HCT116 (cell line): ENCODE measurements around the gene CTNNAL1. TPM values are rescaled to one million over a fixed set of nuclear protein-coding genes. Genes with fewer than 3 reads are reported as not detected.

Experiments used
- ATAC-seq: fragments of 200-7000 bp; cut with Tn5 transposase; 2 replicates; pipeline ENCODE4 v1.9.1; 2020; ENCODE audit warnings: mild to moderate bottlenecking, moderate library complexity
- BruUV-seq: library from RNA; stranded (reverse); fragments of 400-500 nt; replicated peaks from 2 replicates; lab custom pipeline; 2021; lab: Mats Ljungman, UMichigan
- CTCF ChIA-PET: fragments of 300-600 bp; sonication (Branson Sonifier 250); formaldehyde crosslinking; loops from one replicate; lab custom pipeline; 2021; ENCODE audit warnings: antibody characterized with exemption; lab: Charles Lee
- POLR2A ChIA-PET: fragments of 300-600, 350-600 bp; sonication (Branson Sonifier 250); formaldehyde crosslinking; loops from one replicate; lab custom pipeline; 2021; ENCODE audit warnings: antibody characterized with exemption; lab: Charles Lee
- RAD21 ChIA-PET, 2 experiments: fragments of 300-600 bp; sonication (Branson Sonifier 250); formaldehyde crosslinking; loops; one replicate each; lab custom pipeline; 2023; ENCODE audit warnings: low total read pairs in 2 of 2; ENCODE audit not compliant: uncharacterized antibody in 2 of 2, unreplicated experiment in 2 of 2, low non-redundant PET in 1 of 2; lab: Charles Lee
- DNase-seq: peaks from one replicate; pipeline ENCODE4 v3.0.0-alpha.2; 2010; ENCODE audit warnings: low read depth, low spot score
- H2AFZ ChIP-seq: fragments of 200-600 bp; shearing (Covaris generic), sonication (generic); 2 replicates; pipeline ENCODE4 v1.6.1; 2017; ENCODE audit warnings: low read depth, mixed run types, mixed read lengths, antibody characterized with exemption, low read length; ENCODE audit not compliant: poor library complexity, severe bottlenecking
- H3K27ac ChIP-seq: 2 replicates; pipeline ENCODE4 v1.5.1; 2012; ENCODE audit warnings: low read depth, low read length
- H3K27me3 ChIP-seq: fragments of 200-600 bp; sonication (generic); 2 replicates; pipeline ENCODE4 v1.6.1; 2016; ENCODE audit warnings: mixed run types, low read length, mixed read lengths; ENCODE audit not compliant: insufficient read depth
- H3K36me3 ChIP-seq, 2 experiments: fragments of 200-500 bp in 1 of 2; fragments of 200-600 bp in 1 of 2; sonication (Bioruptor generic) in 1 of 2; sonication (generic) in 1 of 2; 2 replicates each; pipeline versions ENCODE4 v1.5.1 to v1.6.1; 2014 to 2016; ENCODE audit warnings: low read length in 2 of 2, inconsistent platforms in 1 of 2, mixed read lengths in 1 of 2, mixed run types in 1 of 2; ENCODE audit not compliant: insufficient read depth in 2 of 2, control insufficient read depth in 1 of 2
- H3K4me1 ChIP-seq, 2 experiments: fragments of 200-600 bp in 1 of 2; sonication (generic) in 1 of 2; 2 replicates each; pipeline versions ENCODE4 v1.5.1 to v1.6.1; 2012 to 2017; ENCODE audit warnings: low read length in 2 of 2, inconsistent platforms in 1 of 2, mild to moderate bottlenecking in 1 of 2, mixed read lengths in 1 of 2, mixed run types in 1 of 2, moderate library complexity in 1 of 2; ENCODE audit not compliant: insufficient read depth in 2 of 2, control insufficient read depth in 1 of 2
- H3K4me2 ChIP-seq: fragments of 200-600 bp; sonication (generic); 2 replicates; pipeline ENCODE4 v1.6.1; 2017; ENCODE audit warnings: mixed run types, low read length, mixed read lengths
- H3K4me3 ChIP-seq, 2 experiments: fragments of 200-600 bp in 1 of 2; sonication (generic) in 1 of 2; replicated peaks in 1 of 2; 2 replicates each; pipeline ENCODE4 v1.5.1; 2011 to 2016; ENCODE audit warnings: low read length in 2 of 2, control low read depth in 1 of 2, low read depth in 1 of 2, mild to moderate bottlenecking in 1 of 2, mixed read lengths in 1 of 2, mixed run types in 1 of 2
- H3K79me2 ChIP-seq: fragments of 200-600 bp; sonication (generic); 2 replicates; pipeline ENCODE4 v1.6.1; 2017; ENCODE audit warnings: mild to moderate bottlenecking, mixed run types, low read length, moderate library complexity, mixed read lengths; ENCODE audit not compliant: insufficient read depth
- H3K9ac ChIP-seq: fragments of 200-600 bp; sonication (generic); 2 replicates; pipeline ENCODE4 v1.6.1; 2016; ENCODE audit warnings: low read length, mixed read lengths
- H3K9me2 ChIP-seq: fragments of 200-600 bp; sonication (generic), shearing (Covaris generic); 2 replicates; pipeline ENCODE4 v1.6.1; 2017; ENCODE audit warnings: mixed run types, mild to moderate bottlenecking, moderate library complexity; ENCODE audit not compliant: insufficient read depth
- H3K9me3 ChIP-seq, 2 experiments: fragments of 200-500 bp in 1 of 2; fragments of 200-600 bp in 1 of 2; sonication (Bioruptor generic) in 1 of 2; sonication (generic) in 1 of 2; 2 replicates each; pipeline ENCODE4 v1.6.1; 2014 to 2017; ENCODE audit warnings: low read length in 2 of 2, mixed read lengths in 2 of 2, inconsistent platforms in 1 of 2, low read depth in 1 of 2, mild to moderate bottlenecking in 1 of 2, mixed run types in 1 of 2, moderate library complexity in 1 of 2; ENCODE audit not compliant: control insufficient read depth in 1 of 2, insufficient read depth in 1 of 2
- H4K20me1 ChIP-seq: fragments of 200-600 bp; sonication (generic), shearing (Covaris generic); 2 replicates; pipeline ENCODE4 v1.6.1; 2017; ENCODE audit warnings: mixed run types, mild to moderate bottlenecking, moderate library complexity; ENCODE audit not compliant: insufficient read depth
- CBX3 ChIP-seq: IDR thresholded peaks from 2 replicates; pipeline ENCODE4 v1.6.1; 2012; ENCODE audit warnings: low read depth
- EGR1 ChIP-seq: IDR thresholded peaks from 2 replicates; pipeline ENCODE4 v1.6.1; 2012; ENCODE audit warnings: low read depth
- FOSL1 ChIP-seq: IDR thresholded peaks from 2 replicates; pipeline ENCODE4 v1.6.1; 2012; ENCODE audit warnings: low read depth
- MAX ChIP-seq: IDR thresholded peaks from 2 replicates; pipeline ENCODE4 v1.6.1; 2012
- POLR2A ChIP-seq: IDR thresholded peaks from 2 replicates; pipeline ENCODE4 v1.7.0; 2011; ENCODE audit warnings: borderline replicate concordance; ENCODE audit not compliant: insufficient read depth, insufficient read length; ENCODE audit errors: extremely low read depth
- POLR2AphosphoS5 ChIP-seq: IDR thresholded peaks from 2 replicates; pipeline ENCODE4 v1.6.1; 2011; ENCODE audit warnings: mild to moderate bottlenecking, low read depth, low read length, moderate library complexity
- RAD21 ChIP-seq: IDR thresholded peaks from 2 replicates; pipeline ENCODE4 v1.6.1; 2012; ENCODE audit warnings: low read depth, mild to moderate bottlenecking
- REST ChIP-seq: IDR thresholded peaks from 2 replicates; pipeline ENCODE4 v1.6.1; 2012; ENCODE audit warnings: low read depth
- SIN3A ChIP-seq: IDR thresholded peaks from 2 replicates; pipeline ENCODE4 v1.6.1; 2012; ENCODE audit warnings: low read depth
- SP1 ChIP-seq: IDR thresholded peaks from 2 replicates; pipeline ENCODE4 v1.6.1; 2012; ENCODE audit warnings: low read depth
- TCF7L2 ChIP-seq: IDR thresholded peaks from 2 replicates; pipeline ENCODE4 v1.7.0; 2011; ENCODE audit warnings: borderline replicate concordance, inconsistent platforms; ENCODE audit not compliant: insufficient read depth, insufficient read length; ENCODE audit errors: extremely low read depth
- YY1 ChIP-seq: IDR thresholded peaks from 2 replicates; pipeline ENCODE4 v1.6.1; 2011; ENCODE audit warnings: low read length, low read depth, moderate library complexity, mild to moderate bottlenecking; ENCODE audit not compliant: insufficient replicate concordance; ENCODE audit errors: extremely low read depth
- ZFX ChIP-seq: fragments of 450-650 bp; IDR thresholded peaks from 2 replicates; pipeline ENCODE4 v1.6.1; 2017
- ZNF274 ChIP-seq: fragments of 200-500 bp; sonication (Bioruptor generic); IDR thresholded peaks from 2 replicates; pipeline ENCODE4 v1.6.1; 2014; ENCODE audit warnings: mild to moderate bottlenecking, low read depth, low read length, inconsistent platforms
- intact Hi-C: fragments of 100-400 bp; cut with micrococcal nuclease; formaldehyde crosslinking; loops from 2 replicates; pipeline ENCODE4 v1.10.0; 2022
- total RNA-seq: library from RNA; stranded (reverse); gene quantifications from one replicate; pipeline ENCODE4 v1.2.1, GENCODE V29; 2021; ENCODE audit not compliant: unreplicated experiment

Gene CTNNAL1
- total RNA-seq, 1 experiment from 2014 or later: 87.2 TPM

- ChIA-PET POLR2A (no interaction called here), RAD21 (interaction anchor here in 1 of 2 experiments (0.6 kb wide), 1 partner anchor 426 kb away, joined by 3 read pairs; no protein-coding TSS in a partner anchor), CTCF (no interaction called here)
- ATAC-seq (peak; percentile 85), DNase-seq (peak; percentile 57)
- Histone ChIP-seq H3K9me2 (no peaks in the 10 kb centered on the region), H3K9ac (peak within 1 kb of the TSS; percentile 87), H3K4me3 (peak within 1 kb of the TSS; percentile 83 to 97), H3K4me2 (peak within 1 kb of the TSS; percentile 96), H2AFZ (no peak within 1 kb of the TSS), H3K9me3 (no peaks in the 10 kb centered on the region), H3K79me2 (peaks cover 46% of the 10 kb centered on the region), H3K4me1 (peaks cover 4 to 14% of the 10 kb centered on the region in 2 experiments; a peak in 3 of 4 replicates), H4K20me1 (no peaks in the 10 kb centered on the region), H3K27me3 (no peaks in the 10 kb centered on the region), H3K27ac (peak within 1 kb of the TSS; percentile 83), H3K36me3 (peaks cover 0 to 2% of the 10 kb centered on the region in 2 experiments; a peak in 1 of 4 replicates)
- TSS peak; percentile 65 for BruUV-seq
- TF ChIP-seq ZFX (no peak; the same call in 1 of the 2 replicates), FOSL1 (no peak), MAX (0 out of 2 replicates have a peak, but pooled peaks have one; percentile 12), YY1 (peak; percentile 54), EGR1 (peak; percentile 86), ZNF274 (no peak), SIN3A (peak; percentile 36; the same call in 1 of the 2 replicates)
- intact Hi-C loops: no loop called here
Observed at GRCh38 chr9:108934323-108934893, 78.9 kb downstream of the CTNNAL1 start, which contains the start of gene ABITRAM. TSS of gene ABITRAM (plus strand) at chr9:108934400. CDS start at chr9:108934487, 87 bp downstream.

- BruUV-seq: no TSS peak
- H3K27me3 ChIP-seq: no peaks in the 10 kb centered on the region
- H3K79me2 ChIP-seq: peaks cover 46% of the 10 kb centered on the region
- TF ChIP-seq TCF7L2 (peak; percentile 46), RAD21 (peak; percentile 35), FOSL1 (no peak), POLR2A (peak; percentile 54), ZFX (peak; percentile 74), EGR1 (0 out of 2 replicates have a peak, but pooled peaks have one; percentile 3), POLR2AphosphoS5 (peak; percentile 82), REST (no peak), SP1 (peak; percentile 41; the same call in 1 of the 2 replicates), MAX (peak; percentile 87), ZNF274 (no peak), SIN3A (peak; percentile 81), CBX3 (peak; percentile 40; the same call in 1 of the 2 replicates)
Observed at GRCh38 chr9:108933718-108934322, 79.5 kb downstream of the CTNNAL1 start, which contains the start of gene ELP1. TSS of gene ELP1 (minus strand) at chr9:108934124. CDS start at chr9:108931146, 2,978 bp downstream.

More at GRCh38 chr9:108933718-108934322, 79.5 kb downstream of the CTNNAL1 start, which contains the start of gene ELP1:
- ChIA-PET POLR2A (no interaction called here), CTCF (no interaction called here), RAD21 (interaction anchor here in 1 of 2 experiments (0.6 kb wide), 1 partner anchor 427 kb away, joined by 3 read pairs; no protein-coding TSS in a partner anchor)
- H3K9ac ChIP-seq: peak within 1 kb of the TSS; percentile 87
- no peaks in the 10 kb centered on the region for H4K20me1 ChIP-seq
- H3K36me3 ChIP-seq: peaks cover 0 to 2% of the 10 kb centered on the region in 2 experiments; a peak in 2 of 4 replicates
- peak; percentile 86 for ATAC-seq
- intact Hi-C loops: no loop called here
- H3K9me3 ChIP-seq: no peaks in the 10 kb centered on the region
- H3K27ac ChIP-seq: peak within 1 kb of the TSS; percentile 83
- H3K4me1 ChIP-seq: peaks cover 4 to 14% of the 10 kb centered on the region in 2 experiments; a peak in 3 of 4 replicates
- H2AFZ ChIP-seq: no peak within 1 kb of the TSS
- peak; percentile 86 for DNase-seq
- H3K4me3 ChIP-seq: peak within 1 kb of the TSS; percentile 83 to 97
- H3K4me2 ChIP-seq: peak within 1 kb of the TSS; percentile 96
- no peaks in the 10 kb centered on the region for H3K9me2 ChIP-seq
